HG03521 (cell line): Measurements from ENCODE around the gene ITPR2.
A peak's percentile ranks its signal among the peaks of the same experiment; 100 is the strongest.

Experiments used
- ATAC-seq: cut with Tn5 transposase; IDR thresholded peaks from one replicate; pipeline ENCODE4 v1.9.1; 2021; ENCODE audit warnings: mild to moderate bottlenecking, moderate library complexity; ENCODE audit not compliant: unreplicated experiment

ITPR2 gene

GRCh38 chr12:26428420-26428819, 404.6 kb downstream of the ITPR2 start:
- ATAC-seq: no peak

- ATAC-seq: no peak
Observed at GRCh38 chr12:26426652-26427051, 406.3 kb downstream of the ITPR2 start.

- ATAC-seq: peak; percentile 69
Observed at GRCh38 chr12:26425587-26426260, 407.3 kb downstream of the ITPR2 start.

GRCh38 chr12:26422839-26423398, 410.1 kb downstream of the ITPR2 start:
- ATAC-seq: peak; percentile 50

GRCh38 chr12:26416550-26416949, 416.4 kb downstream of the ITPR2 start:
- ATAC-seq: no peak

GRCh38 chr12:26410689-26411088, 422.3 kb downstream of the ITPR2 start:
- ATAC-seq: no peak

GRCh38 chr12:26406813-26407212, 426.2 kb downstream of the ITPR2 start:
- ATAC-seq: no peak

GRCh38 chr12:26406391-26406790, 426.6 kb downstream of the ITPR2 start:
- ATAC-seq: no peak

- no peak for ATAC-seq
Observed at GRCh38 chr12:26403601-26404000, 429.4 kb downstream of the ITPR2 start.

GRCh38 chr12:26402648-26403047, 430.3 kb downstream of the ITPR2 start:
- no peak for ATAC-seq

- ATAC-seq: no peak
Observed at GRCh38 chr12:26401874-26402273, 431.1 kb downstream of the ITPR2 start.

GRCh38 chr12:26400627-26401026, 432.4 kb downstream of the ITPR2 start:
- ATAC-seq: no peak

- ATAC-seq: no peak
Observed at GRCh38 chr12:26399381-26399780, 433.6 kb downstream of the ITPR2 start.

- no peak for ATAC-seq
Observed at GRCh38 chr12:26396402-26396801, 436.6 kb downstream of the ITPR2 start.

- no peak for ATAC-seq
Observed at GRCh38 chr12:26389343-26389742, 443.7 kb downstream of the ITPR2 start.

- no peak for ATAC-seq
Observed at GRCh38 chr12:26384536-26384935, 448.5 kb downstream of the ITPR2 start.

- ATAC-seq: no peak
Observed at GRCh38 chr12:26383041-26383440, 450.0 kb downstream of the ITPR2 start.

GRCh38 chr12:26380897-26381296, 452.1 kb downstream of the ITPR2 start:
- ATAC-seq: no peak

- ATAC-seq: no peak
Observed at GRCh38 chr12:26379777-26380467, 453.1 kb downstream of the ITPR2 start.

GRCh38 chr12:26378711-26379110, 454.3 kb downstream of the ITPR2 start:
- ATAC-seq: no peak

- ATAC-seq: no peak
Observed at GRCh38 chr12:26374934-26375680, 457.9 kb downstream of the ITPR2 start.
